GM19438 (cell line): ENCODE data around the gene SLC33A1.
"Not testable (repeated sequence)": the region's sequence is repeated elsewhere in the genome, so short reads cannot be mapped to it uniquely, and the experiment has no call there.

Experiments used
- ATAC-seq: cut with Tn5 transposase; IDR thresholded peaks from one replicate; pipeline ENCODE4 v1.9.1; 2021; ENCODE audit warnings: low read depth; ENCODE audit not compliant: unreplicated experiment

The SLC33A1 gene

GRCh38 chr3:155862290-155862982, 8.2 kb upstream of the SLC33A1 start:
- ATAC-seq = not testable (repeated sequence)

- no peak for ATAC-seq
Measured at GRCh38 chr3:155861476-155862183, 7.4 kb upstream of the SLC33A1 start.

- ATAC-seq = not testable (repeated sequence)
Measured at GRCh38 chr3:155860424-155860823, 6.2 kb upstream of the SLC33A1 start.

GRCh38 chr3:155859859-155860258, 5.6 kb upstream of the SLC33A1 start:
- no peak for ATAC-seq

GRCh38 chr3:155853214-155854140, 750 bp downstream of the SLC33A1 start:
- ATAC-seq = peak; percentile 12

GRCh38 chr3:155852341-155852740, 1.9 kb downstream of the SLC33A1 start:
- no peak for ATAC-seq

- not testable (repeated sequence) for ATAC-seq
Measured at GRCh38 chr3:155849404-155849803, 4.8 kb downstream of the SLC33A1 start.

- ATAC-seq = no peak
Measured at GRCh38 chr3:155847993-155848392, 6.2 kb downstream of the SLC33A1 start.

- ATAC-seq = no peak
Measured at GRCh38 chr3:155846119-155846518, 8.1 kb downstream of the SLC33A1 start.

- no peak for ATAC-seq
Measured at GRCh38 chr3:155843569-155843968, 10.7 kb downstream of the SLC33A1 start.

GRCh38 chr3:155835341-155836071, 18.7 kb downstream of the SLC33A1 start:
- ATAC-seq = no peak

GRCh38 chr3:155828490-155829098, 25.6 kb downstream of the SLC33A1 start:
- not testable (repeated sequence) for ATAC-seq

GRCh38 chr3:155815030-155815545, 39.1 kb downstream of the SLC33A1 start:
- no peak for ATAC-seq

- ATAC-seq = not testable (repeated sequence)
Measured at GRCh38 chr3:155813224-155813623, 41.0 kb downstream of the SLC33A1 start.

GRCh38 chr3:155809181-155809580, 45.0 kb downstream of the SLC33A1 start:
- no peak for ATAC-seq

GRCh38 chr3:155807823-155808222, 46.4 kb downstream of the SLC33A1 start:
- ATAC-seq = no peak

- peak; percentile 91 for ATAC-seq
Measured at GRCh38 chr3:155805802-155806618, 48.2 kb downstream of the SLC33A1 start, which contains the start of gene C3orf33. C3orf33 (minus strand) TSS chr3:155806278; CDS start chr3:155806252, 26 bp downstream.

- ATAC-seq = peak; percentile 53
Measured at GRCh38 chr3:155805204-155805801, 48.9 kb downstream of the SLC33A1 start.
